ENCODE measurements around the gene PDLIM3. TPM values are rescaled to one million over a fixed set of nuclear protein-coding genes. Genes with fewer than 3 reads are reported as not detected.

The PDLIM3 gene
- polyA plus RNA-seq, 3 donors, result not detected

GRCh38 chr4:185472103-185472542, 63.2 kb downstream of the PDLIM3 start:
- H3K4me2 ChIP-seq (replicated peaks; ENCODE audit: extremely low read depth, low read length, poor library complexity, severe bottlenecking), result peak overlapping the region; percentile 88
- Mint-ChIP-seq H3K27ac (peak overlapping the region in 2 of 7 donors; percentile 58 to 75), H3K36me3 (peaks cover 1 to 3% of the 10 kb centered on the region in 2 donors), H3K4me3 (peak overlapping the region; percentile 78 to 92), H3K9me3 (peaks cover 0 to 24% (median 10%) of the 10 kb centered on the region in 7 donors), H3K4me1 (peaks cover 10% of the 10 kb centered on the region), H3K27me3 (ENCODE audit: low read depth in 3 of 3) (peaks cover 48 to 69% (median 60%) of the 10 kb centered on the region in 3 donors)
- H3K79me2 ChIP-seq (ENCODE audit: insufficient read depth, low read length), result no peaks in the 10 kb centered on the region
- H3K4me3 ChIP-seq (replicated peaks in 1 of 3; ENCODE audit: low read depth in 2 of 3, low read length in 3 of 3), result peak overlapping the region; percentile 41 to 77 (median 75)
- intact Hi-C loops (cut with micrococcal nuclease), result no loop called here
- no peak overlapping the region for H3K27ac ChIP-seq (ENCODE audit: low read depth in 1 of 2, low read length in 2 of 2)
- H4K20me1 ChIP-seq (ENCODE audit: insufficient read depth, low read length), result no peaks in the 10 kb centered on the region
- DNase-seq, result no peak
- peaks cover 31 to 61% of the 10 kb centered on the region in 2 donors for H3K27me3 ChIP-seq (ENCODE audit: control insufficient read depth in 2 of 2, insufficient read depth in 2 of 2, low read length in 2 of 2)
- no peaks in the 10 kb centered on the region for H3K36me3 ChIP-seq (replicated peaks in 1 of 2; ENCODE audit: control insufficient read depth in 1 of 2, insufficient read depth in 2 of 2, low read length in 2 of 2)
- peaks cover 0 to 10% of the 10 kb centered on the region in 2 donors for H3K9me3 ChIP-seq (replicated peaks in 1 of 2; ENCODE audit: control insufficient read depth in 1 of 2, insufficient read depth in 1 of 2, low read length in 2 of 2)
- WGBS (ENCODE audit: insufficient coverage), result 40% methylated on average over 2 of the region's 10 CpGs
- no peak for TF ChIP-seq CTCF (IDR thresholded peaks at IDR 0.05)
- peaks cover 10 to 11% of the 10 kb centered on the region in 2 donors for H3K4me1 ChIP-seq (ENCODE audit: control insufficient read depth in 1 of 2, insufficient read depth in 2 of 2, low read length in 2 of 2)
- H3K9ac ChIP-seq (ENCODE audit: insufficient read depth, low read length, poor library complexity, severe bottlenecking), result peak overlapping the region; percentile 59
- H2AFZ ChIP-seq (ENCODE audit: insufficient read depth, low read depth, low read length, poor library complexity, severe bottlenecking), result peak overlapping the region; percentile 82

GRCh38 chr4:185471235-185472102, 63.8 kb downstream of the PDLIM3 start, which contains the start of gene CCDC110:
CCDC110 (minus strand) TSS chr4:185471733; CDS start chr4:185471683, 50 bp downstream.
- H3K36me3 Mint-ChIP-seq, result peaks cover 1 to 3% of the 10 kb centered on the region in 2 donors
- under 1% methylated on average over 80 of the region's 93 CpGs for WGBS (ENCODE audit: insufficient coverage)
- peak within 1 kb of the TSS; percentile 78 to 92 for H3K4me3 Mint-ChIP-seq

More at GRCh38 chr4:185471235-185472102, 63.8 kb downstream of the PDLIM3 start, which contains the start of gene CCDC110:
- no peak within 1 kb of the TSS for H3K27ac ChIP-seq (ENCODE audit: low read depth in 1 of 2, low read length in 2 of 2)
- peak; percentile 42 for TF ChIP-seq CTCF (IDR thresholded peaks at IDR 0.05)
- H4K20me1 ChIP-seq (ENCODE audit: insufficient read depth, low read length), result no peaks in the 10 kb centered on the region
- peaks cover 0 to 10% of the 10 kb centered on the region in 2 donors for H3K9me3 ChIP-seq (replicated peaks in 1 of 2; ENCODE audit: control insufficient read depth in 1 of 2, insufficient read depth in 1 of 2, low read length in 2 of 2)
- Mint-ChIP-seq H3K27me3 (ENCODE audit: low read depth in 3 of 3) (peaks cover 51 to 68% (median 60%) of the 10 kb centered on the region in 3 donors), H3K27ac (peak within 1 kb of the TSS in 3 of 7 donors; percentile 43 to 75 (median 58)), H3K9me3 (peaks cover 0 to 24% (median 10%) of the 10 kb centered on the region in 7 donors), H3K4me1 (peaks cover 10% of the 10 kb centered on the region)
- peak within 1 kb of the TSS; percentile 88 for H3K4me2 ChIP-seq (replicated peaks; ENCODE audit: extremely low read depth, low read length, poor library complexity, severe bottlenecking)
- peak within 1 kb of the TSS; percentile 59 for H3K9ac ChIP-seq (ENCODE audit: insufficient read depth, low read length, poor library complexity, severe bottlenecking)
- peak within 1 kb of the TSS; percentile 41 to 77 (median 75) for H3K4me3 ChIP-seq (replicated peaks in 1 of 3; ENCODE audit: low read depth in 2 of 3, low read length in 3 of 3)
- H3K79me2 ChIP-seq (ENCODE audit: insufficient read depth, low read length), result no peaks in the 10 kb centered on the region
- H3K4me1 ChIP-seq (ENCODE audit: control insufficient read depth in 1 of 2, insufficient read depth in 2 of 2, low read length in 2 of 2), result peaks cover 10 to 11% of the 10 kb centered on the region in 2 donors
- H3K36me3 ChIP-seq (replicated peaks in 1 of 2; ENCODE audit: control insufficient read depth in 1 of 2, insufficient read depth in 2 of 2, low read length in 2 of 2), result no peaks in the 10 kb centered on the region
- H2AFZ ChIP-seq (ENCODE audit: insufficient read depth, low read depth, low read length, poor library complexity, severe bottlenecking), result peak within 1 kb of the TSS; percentile 82
- intact Hi-C loops (cut with micrococcal nuclease), result no loop called here
- DNase-seq, result peak; percentile 60 to 78 (median 69)
- H3K27me3 ChIP-seq (ENCODE audit: control insufficient read depth in 2 of 2, insufficient read depth in 2 of 2, low read length in 2 of 2), result peaks cover 33 to 62% of the 10 kb centered on the region in 2 donors

Data from CD14-positive monocyte (primary cell).